ENCODE results near the gene SHISA4.
"Not testable (repeated sequence)": the region's sequence is repeated elsewhere in the genome, so short reads cannot be mapped to it uniquely, and the experiment has no call there.

DNA sequence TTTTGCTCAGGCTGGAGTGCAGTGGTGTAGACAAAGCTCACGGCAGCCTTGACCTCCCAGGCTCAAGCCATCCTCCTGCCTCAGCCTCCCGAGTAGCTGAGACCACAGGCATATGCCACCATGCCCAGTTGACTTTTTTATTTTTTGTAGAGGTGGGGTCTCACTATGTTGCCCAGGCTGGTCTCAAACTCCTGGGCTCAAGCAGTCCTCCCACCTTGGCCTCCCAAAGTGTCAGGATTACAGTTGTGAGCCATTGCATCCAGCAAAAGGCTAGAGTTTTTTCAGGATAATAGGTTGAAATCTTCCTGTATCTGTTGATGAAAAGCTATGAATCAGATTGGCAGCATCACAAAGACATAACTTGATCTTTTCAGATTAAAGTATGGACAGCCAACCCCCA is 32.0 kb upstream of the SHISA4 start:
- TF ChIP-seq POLR2A (IDR thresholded peaks at IDR 0.05; ENCODE audit: low read depth, low read length); POLR2AphosphoS5 (IDR thresholded peaks at IDR 0.05; ENCODE audit: low read depth, low read length); TAF1 (IDR thresholded peaks at IDR 0.05; ENCODE audit: borderline replicate concordance, low read depth, low read length): not testable (repeated sequence)

Data from GM12892 (cell line).